ENCODE data around the gene C3orf62. TPM values are rescaled to one million over a fixed set of nuclear protein-coding genes. Genes with fewer than 3 reads are reported as not detected.

The C3orf62 gene
- total RNA-seq, 6 donors from 2014 or later, result 4.2 to 15.7 (median 7.1) TPM

- DNase-seq (no peak), ATAC-seq (ENCODE audit: low FRiP score in 2 of 2) (no peak)
- Histone ChIP-seq H3K4me3 (no peak overlapping the region), H3K27ac (no peak overlapping the region), H3K36me3 (peaks cover 33 to 98% (median 79%) of the 10 kb centered on the region in 4 donors), H3K4me1 (peaks cover 9 to 26% (median 20%) of the 10 kb centered on the region in 4 donors), H3K9me3 (no peaks in the 10 kb centered on the region), H3K27me3 (no peaks in the 10 kb centered on the region)
- 94 to 96% methylated on average over 7 of the region's 7 CpGs for WGBS, 2 donors
- TF ChIP-seq POLR2A (IDR thresholded peaks at IDR 0.05), result no peak
- TF ChIP-seq POLR2AphosphoS5 (IDR thresholded peaks at IDR 0.05), result no peak
- TF ChIP-seq EP300 (IDR thresholded peaks at IDR 0.05), result no peak
- no peak for TF ChIP-seq CTCF (IDR thresholded peaks at IDR 0.05)
These were observed 21.5 kb upstream of the C3orf62 start for GRCh38 chr3:49298511-49298910.

- ATAC-seq (ENCODE audit: low FRiP score in 2 of 2), result peak in 1 of 2 donors; percentile 66
- H3K27me3 ChIP-seq, result no peaks in the 10 kb centered on the region
- H3K4me1 ChIP-seq, result peaks cover 9 to 26% (median 20%) of the 10 kb centered on the region in 4 donors
- no peak overlapping the region for H3K4me3 ChIP-seq
- H3K36me3 ChIP-seq, result peaks cover 30 to 100% (median 86%) of the 10 kb centered on the region in 4 donors
- no peaks in the 10 kb centered on the region for H3K9me3 ChIP-seq
- peak in 1 of 2 donors; percentile 54 for DNase-seq
- TF ChIP-seq EP300 (IDR thresholded peaks at IDR 0.05) (no peak), POLR2A (IDR thresholded peaks at IDR 0.05) (no peak), POLR2AphosphoS5 (IDR thresholded peaks at IDR 0.05) (no peak), CTCF (IDR thresholded peaks at IDR 0.05) (no peak)
- WGBS, 2 donors, result 26 to 63% methylated on average over 2 of the region's 2 CpGs
- H3K27ac ChIP-seq, result peak overlapping the region; percentile 37 to 78 (median 57)
These were observed 19.9 kb upstream of the C3orf62 start for GRCh38 chr3:49296781-49297411.

DNA sequence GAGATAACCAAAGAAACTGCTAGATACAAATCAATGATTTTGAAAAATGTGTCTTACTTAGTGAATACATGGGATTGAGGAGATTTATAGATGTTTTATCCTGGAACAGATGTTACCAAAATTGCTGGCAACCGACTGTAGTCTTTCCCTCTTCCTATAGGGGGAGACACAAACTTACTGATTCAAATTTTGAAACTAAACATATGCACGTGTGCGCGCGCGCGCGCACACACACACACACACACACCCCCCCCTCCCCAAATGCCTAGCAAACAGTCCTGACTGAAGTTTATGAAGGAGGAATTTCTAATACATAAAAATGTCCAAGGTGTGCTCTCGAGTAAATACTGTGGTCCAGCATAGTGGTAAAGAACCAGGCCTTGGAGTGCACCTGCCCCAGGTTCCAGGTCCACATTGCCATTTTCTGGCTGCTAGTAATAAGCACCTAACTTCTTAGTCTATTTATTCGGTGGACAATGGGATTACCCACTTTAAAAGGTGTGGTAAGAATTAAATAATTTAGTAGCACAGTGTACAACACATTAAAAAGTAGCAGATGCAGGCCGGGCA lies 18.5 kb upstream of the C3orf62 start:
- H3K36me3 ChIP-seq, result peaks cover 26 to 100% (median 85%) of the 10 kb centered on the region in 4 donors
- H3K4me3 ChIP-seq, result no peak overlapping the region
- ATAC-seq (ENCODE audit: low FRiP score in 2 of 2) (peak in 1 of 2 donors; percentile 67), DNase-seq (peak in 1 of 2 donors; percentile 86)
- 58 to 73% methylated on average over 11 of the region's 11 CpGs for WGBS, 2 donors
- no peaks in the 10 kb centered on the region for H3K27me3 ChIP-seq
- peak overlapping the region in 2 of 4 donors; percentile 4 to 68 for H3K27ac ChIP-seq
- TF ChIP-seq POLR2AphosphoS5 (IDR thresholded peaks at IDR 0.05) (no peak), EP300 (IDR thresholded peaks at IDR 0.05) (no peak), CTCF (IDR thresholded peaks at IDR 0.05) (peak; percentile 40 to 60 (median 58)), POLR2A (IDR thresholded peaks at IDR 0.05) (no peak)
- H3K4me1 ChIP-seq, result peaks cover 9 to 26% (median 20%) of the 10 kb centered on the region in 4 donors
- no peaks in the 10 kb centered on the region for H3K9me3 ChIP-seq

DNA sequence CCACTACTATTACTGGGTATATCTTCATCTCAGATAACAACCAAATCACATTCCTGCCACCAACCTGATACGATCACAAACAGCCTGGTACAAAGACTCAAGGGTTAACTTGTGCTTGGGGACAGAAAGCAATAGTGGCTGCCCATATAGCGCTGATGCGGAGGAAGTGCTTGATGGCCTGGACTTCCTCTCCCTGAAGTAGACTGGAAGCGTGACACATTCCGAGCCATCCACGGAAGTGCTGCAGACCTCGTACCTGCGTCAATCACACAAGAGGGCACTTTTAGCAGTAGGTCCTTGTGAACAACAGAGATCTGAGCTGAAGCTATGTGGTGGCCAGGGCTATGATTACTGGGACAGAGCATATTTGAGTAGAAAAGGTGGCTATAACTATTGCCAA lies 17.3 kb upstream of the C3orf62 start:
- TF ChIP-seq POLR2AphosphoS5 (IDR thresholded peaks at IDR 0.05), result peak in 1 of 2 donors; percentile 83
- no peak for TF ChIP-seq POLR2A (IDR thresholded peaks at IDR 0.05)
- no peak for TF ChIP-seq CTCF (IDR thresholded peaks at IDR 0.05)
- peak in 1 of 4 donors; percentile 52 for TF ChIP-seq EP300 (IDR thresholded peaks at IDR 0.05)
- no peak overlapping the region for H3K4me3 ChIP-seq
- peak overlapping the region in 2 of 4 donors; percentile 3 to 61 for H3K27ac ChIP-seq
- ATAC-seq (ENCODE audit: low FRiP score in 2 of 2) (no peak), DNase-seq (peak in 1 of 2 donors; percentile 23)
- peaks cover 9 to 26% (median 20%) of the 10 kb centered on the region in 4 donors for H3K4me1 ChIP-seq
- no peaks in the 10 kb centered on the region for H3K27me3 ChIP-seq
- H3K36me3 ChIP-seq, result peaks cover 33 to 100% (median 87%) of the 10 kb centered on the region in 4 donors
- whole genome bisulfite sequencing, 2 donors, result 65 to 78% methylated on average over 8 of the region's 8 CpGs
- no peaks in the 10 kb centered on the region for H3K9me3 ChIP-seq

Measured in upper lobe of left lung (tissue), 6 donors.